SU-DHL-6 (cell line): Measurements from ENCODE around the gene COL5A1.

Source experiments
- H2AFZ ChIP-seq: fragments of 200-600 bp; sonication (generic); 2 replicates; pipeline ENCODE4 v1.6.1; 2014; ENCODE audit warnings: low read depth, mild to moderate bottlenecking, moderate library complexity, mixed read lengths, antibody characterized with exemption, low read length; ENCODE audit not compliant: severe bottlenecking
- H3F3A ChIP-seq: fragments of 200-600 bp; shearing (Covaris generic); 2 replicates; pipeline ENCODE4 v1.6.0; 2016; ENCODE audit warnings: antibody characterized with exemption, mild to moderate bottlenecking; ENCODE audit not compliant: insufficient read depth
- H3K27ac ChIP-seq: fragments of 200-600 bp; sonication (generic); 2 replicates; pipeline ENCODE4 v1.5.1; 2016; ENCODE audit warnings: low read depth, mild to moderate bottlenecking, low read length, moderate library complexity, mixed read lengths
- H3K27me3 ChIP-seq: fragments of 200-600 bp; sonication (generic), shearing (Covaris generic); 2 replicates; pipeline ENCODE4 v1.6.0; 2014; ENCODE audit warnings: mild to moderate bottlenecking, low read length
- H3K36me3 ChIP-seq: fragments of 200-600 bp; sonication (generic); 2 replicates; pipeline ENCODE4 v1.6.1; 2014; ENCODE audit warnings: mild to moderate bottlenecking, low read length, mixed read lengths
- H3K4me2 ChIP-seq: fragments of 300-600, 200-600 bp; shearing (Covaris generic), sonication (generic); 2 replicates; pipeline ENCODE4 v1.6.0; 2014; ENCODE audit warnings: low read length, low read depth, mild to moderate bottlenecking; ENCODE audit not compliant: poor library complexity, severe bottlenecking
- H3K4me3 ChIP-seq: fragments of 200-600 bp; sonication (generic); 2 replicates; pipeline ENCODE4 v1.5.1; 2014; ENCODE audit warnings: antibody characterized with exemption, low read length, mild to moderate bottlenecking, mixed read lengths; ENCODE audit not compliant: insufficient read depth, poor library complexity, severe bottlenecking
- H3K79me2 ChIP-seq: fragments of 200-600 bp; sonication (generic); 2 replicates; pipeline ENCODE4 v1.6.1; 2014; ENCODE audit warnings: mild to moderate bottlenecking, low read length, moderate library complexity; ENCODE audit not compliant: insufficient read depth
- H3K9ac ChIP-seq: fragments of 200-600 bp; sonication (generic); 2 replicates; pipeline ENCODE4 v1.7.0; 2014; ENCODE audit warnings: mild to moderate bottlenecking, low read length
- H3K9me2 ChIP-seq: fragments of 200-600 bp; sonication (generic); replicated peaks from 2 replicates; pipeline ENCODE4 v1.6.1; 2014; ENCODE audit warnings: low read length; ENCODE audit not compliant: insufficient read depth
- H3K9me3 ChIP-seq: fragments of 200-600 bp; sonication (generic); 2 replicates; pipeline ENCODE4 v1.6.1; 2014; ENCODE audit warnings: low read length, mixed read lengths; ENCODE audit not compliant: insufficient read depth
- H4K20me1 ChIP-seq: fragments of 200-600 bp; sonication (generic); 2 replicates; pipeline ENCODE4 v1.6.1; 2014; ENCODE audit warnings: low read depth, mild to moderate bottlenecking, antibody characterized with exemption, low read length, moderate library complexity, mixed read lengths
- CTCF ChIP-seq: fragments of 200-600 bp; sonication (generic); IDR thresholded peaks from one replicate; pipeline ENCODE4 v1.5.1; 2017; ENCODE audit warnings: antibody characterized with exemption, mild to moderate bottlenecking, low read length, moderate library complexity; ENCODE audit not compliant: insufficient read depth, poor library complexity, severe bottlenecking
- EZH2phosphoT487 ChIP-seq: fragments of 200-600 bp; sonication (generic), shearing (Covaris generic); conservative IDR thresholded peaks from 2 replicates; pipeline ENCODE4 v1.6.1; 2018; ENCODE audit warnings: mild to moderate bottlenecking, antibody characterized with exemption, low read length, moderate library complexity, mixed read lengths

Gene COL5A1

DNA sequence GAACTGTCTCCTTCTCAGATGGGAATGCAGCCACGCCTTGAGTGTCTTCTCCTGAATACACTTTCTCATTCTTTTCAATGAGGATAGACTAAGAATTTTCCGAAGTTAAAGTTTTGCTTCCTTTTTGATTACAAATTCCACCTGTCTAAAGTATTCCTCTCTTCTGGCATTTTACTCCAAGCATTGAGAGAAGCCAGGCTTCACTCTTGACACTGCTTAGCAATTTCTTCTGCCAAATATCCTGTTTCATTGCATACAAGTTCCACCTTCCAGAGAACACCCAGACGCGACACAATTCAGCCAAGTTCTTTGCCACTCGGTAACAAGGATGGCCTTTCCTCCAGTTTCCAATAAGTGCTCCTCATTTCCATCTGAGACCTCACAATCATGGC lies 35.6 kb upstream of the COL5A1 start:
- H3K4me3 ChIP-seq: no peak overlapping the region
- H3F3A ChIP-seq: no peaks in the 10 kb centered on the region
- H3K36me3 ChIP-seq: no peaks in the 10 kb centered on the region
- H3K4me2 ChIP-seq: no peak overlapping the region
- TF ChIP-seq CTCF (no peak), EZH2phosphoT487 (no peak)
- H2AFZ ChIP-seq: no peak overlapping the region
- H3K79me2 ChIP-seq: no peaks in the 10 kb centered on the region
- no peak overlapping the region for H3K9ac ChIP-seq
- no peaks in the 10 kb centered on the region for H4K20me1 ChIP-seq
- H3K27me3 ChIP-seq: no peaks in the 10 kb centered on the region
- no peak overlapping the region for H3K27ac ChIP-seq
- H3K9me2 ChIP-seq: no peaks in the 10 kb centered on the region
- no peaks in the 10 kb centered on the region for H3K9me3 ChIP-seq

GRCh38 chr9:134606951-134607731 lies 34.5 kb upstream of the COL5A1 start:
- no peaks in the 10 kb centered on the region for H3K36me3 ChIP-seq
- no peak overlapping the region for H2AFZ ChIP-seq
- no peak overlapping the region for H3K27ac ChIP-seq
- H3K9me2 ChIP-seq: no peaks in the 10 kb centered on the region
- H3K4me3 ChIP-seq: no peak overlapping the region
- H3K27me3 ChIP-seq: no peaks in the 10 kb centered on the region
- no peaks in the 10 kb centered on the region for H3K79me2 ChIP-seq
- H4K20me1 ChIP-seq: no peaks in the 10 kb centered on the region
- H3K9ac ChIP-seq: no peak overlapping the region
- H3K4me2 ChIP-seq: no peak overlapping the region
- no peaks in the 10 kb centered on the region for H3K9me3 ChIP-seq
- TF ChIP-seq CTCF: no peak
- TF ChIP-seq EZH2phosphoT487: no peak
- H3F3A ChIP-seq: no peaks in the 10 kb centered on the region

DNA sequence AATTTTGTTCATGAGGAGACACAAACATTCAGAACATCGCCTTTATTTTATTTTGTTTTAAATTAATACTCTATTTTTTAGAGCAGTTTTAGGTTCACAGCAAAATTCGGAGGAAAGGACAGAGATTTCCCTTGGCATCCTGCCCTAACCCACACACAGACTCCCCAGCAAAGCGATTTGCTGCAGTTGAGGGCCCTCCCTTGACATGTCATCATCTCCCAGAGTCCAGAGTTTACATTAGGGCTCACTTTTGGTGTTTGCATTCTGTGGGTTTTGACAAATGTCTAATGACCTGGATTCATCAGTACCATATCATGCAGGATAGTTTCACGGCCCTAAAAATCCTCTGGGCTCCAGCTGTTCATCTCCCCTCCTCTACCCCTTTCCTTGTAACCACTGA lies 33.6 kb upstream of the COL5A1 start:
- Histone ChIP-seq H2AFZ (no peak overlapping the region), H3K36me3 (no peaks in the 10 kb centered on the region), H3K9ac (no peak overlapping the region), H3K27me3 (no peaks in the 10 kb centered on the region), H3K4me2 (no peak overlapping the region), H3K9me3 (no peaks in the 10 kb centered on the region), H3K79me2 (no peaks in the 10 kb centered on the region), H4K20me1 (no peaks in the 10 kb centered on the region), H3K4me3 (no peak overlapping the region), H3K9me2 (no peaks in the 10 kb centered on the region), H3F3A (no peaks in the 10 kb centered on the region), H3K27ac (no peak overlapping the region)
- TF ChIP-seq CTCF: no peak
- TF ChIP-seq EZH2phosphoT487: no peak
